GM19452 (cell line): ENCODE measurements around the gene NOPCHAP1.
"Not testable (repeated sequence)": the region's sequence is repeated elsewhere in the genome, so short reads cannot be mapped to it uniquely, and the experiment has no call there.

Experiments used
- ATAC-seq: cut with Tn5 transposase; IDR thresholded peaks from one replicate; pipeline ENCODE4 v1.9.1; 2021; ENCODE audit not compliant: unreplicated experiment

NOPCHAP1 gene, protein sequence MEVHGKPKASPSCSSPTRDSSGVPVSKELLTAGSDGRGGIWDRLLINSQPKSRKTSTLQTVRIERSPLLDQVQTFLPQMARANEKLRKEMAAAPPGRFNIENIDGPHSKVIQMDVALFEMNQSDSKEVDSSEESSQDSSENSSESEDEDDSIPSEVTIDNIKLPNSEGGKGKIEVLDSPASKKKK

DNA sequence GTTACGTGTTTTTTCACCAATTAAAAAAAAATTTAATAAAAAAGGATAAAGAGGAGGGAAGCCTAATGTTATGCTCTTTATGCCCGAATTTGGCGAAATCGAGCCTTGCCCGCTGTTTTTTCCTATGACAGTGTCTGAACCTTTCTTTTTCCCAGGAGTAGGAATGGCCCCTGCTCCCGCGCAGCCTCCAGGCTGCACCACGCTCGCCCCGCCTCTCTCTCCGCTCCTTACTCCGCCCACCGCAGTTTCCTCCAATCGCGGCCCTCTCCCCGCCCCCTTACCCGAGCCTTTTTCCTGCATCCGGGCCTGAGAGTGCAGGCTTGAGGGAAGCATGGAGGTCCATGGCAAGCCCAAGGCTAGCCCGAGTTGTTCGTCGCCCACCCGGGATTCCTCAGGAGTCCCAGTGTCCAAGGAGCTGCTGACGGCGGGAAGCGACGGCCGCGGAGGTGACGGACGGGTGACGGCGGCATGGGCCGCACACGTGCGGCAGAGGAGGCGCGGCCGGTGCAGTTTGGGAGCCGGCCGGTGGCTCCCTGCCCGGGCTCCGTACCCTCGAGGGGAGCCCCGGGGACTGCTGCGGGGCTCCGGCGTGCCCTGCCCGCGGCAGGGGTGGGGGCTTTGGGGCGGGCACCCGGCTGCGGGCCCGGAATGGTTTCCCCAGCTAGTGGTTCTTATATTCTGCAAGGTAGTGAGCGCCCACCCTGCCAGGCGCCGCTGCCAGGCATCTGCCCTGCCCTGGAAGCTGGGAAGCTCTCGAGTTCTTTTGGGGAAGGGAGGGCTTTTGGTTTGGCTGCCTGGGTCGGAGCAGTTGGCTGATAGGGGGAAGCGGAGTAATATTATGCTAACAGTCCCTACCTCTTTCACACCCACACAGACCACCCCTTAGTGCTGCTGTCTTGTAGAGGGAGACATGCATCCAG is at the start of gene NOPCHAP1:
TSS of gene NOPCHAP1 (plus strand) at position 295 of the 920 bp plus-strand sequence. CDS start at position 332, 37 bp downstream.
- ATAC-seq = peak; percentile 90

DNA sequence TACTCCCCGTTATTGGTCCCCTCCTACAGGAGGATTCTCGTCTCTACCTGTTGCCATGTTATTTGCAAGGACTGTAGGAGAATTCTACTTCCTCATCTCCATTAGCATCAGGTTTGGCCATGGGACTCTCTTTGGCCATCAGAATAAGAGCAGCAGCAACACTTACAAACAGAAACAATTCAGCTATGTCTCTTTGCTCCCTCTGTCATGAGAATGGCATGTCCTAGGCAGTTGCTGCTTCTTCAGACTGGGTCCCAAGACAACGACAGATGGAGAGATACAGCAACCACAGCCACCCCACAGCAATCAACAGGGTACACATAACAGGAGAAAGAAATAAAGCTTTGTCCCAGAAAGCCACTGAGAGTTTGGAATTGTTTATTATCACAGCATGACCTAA is 47.7 kb upstream of the NOPCHAP1 start:
- ATAC-seq = no peak

DNA sequence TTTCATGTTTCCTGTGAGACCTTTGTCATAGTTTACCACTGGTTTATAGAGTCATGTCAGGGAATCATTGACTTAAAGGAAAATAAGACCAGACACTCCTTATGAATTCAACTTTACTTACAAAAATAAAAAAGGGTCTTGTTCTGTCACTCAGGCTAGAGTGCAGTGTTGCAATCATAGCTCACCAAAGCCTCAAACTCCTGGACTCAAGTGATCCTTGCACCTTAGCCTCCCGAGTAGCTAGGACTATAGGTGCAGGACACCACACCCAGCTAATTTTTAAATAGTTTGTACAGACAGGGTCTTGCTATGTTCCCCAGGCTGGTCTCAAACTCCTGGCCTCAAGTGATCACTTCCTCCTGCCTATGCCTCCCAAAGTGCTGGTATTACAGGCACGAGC is 47.0 kb upstream of the NOPCHAP1 start:
- no peak for ATAC-seq

DNA sequence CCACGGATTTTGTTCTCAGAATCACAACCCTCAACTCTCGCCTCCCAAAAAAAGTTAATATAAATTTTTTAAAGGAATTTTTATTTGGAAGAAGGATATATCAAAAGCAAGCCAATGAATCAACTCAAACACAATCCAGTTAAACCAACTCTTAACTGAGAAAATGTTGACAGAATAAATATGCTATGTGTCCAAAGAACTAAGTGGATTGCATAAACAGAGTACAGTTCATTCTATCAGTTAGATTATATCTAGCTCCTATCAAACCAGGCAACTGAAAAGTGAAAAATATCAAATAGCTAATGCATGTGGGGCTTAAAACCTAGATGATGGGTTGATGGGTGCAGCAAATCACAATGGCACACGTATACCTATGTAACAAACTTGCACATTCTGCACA is 44.7 kb upstream of the NOPCHAP1 start:
- ATAC-seq = no peak

DNA sequence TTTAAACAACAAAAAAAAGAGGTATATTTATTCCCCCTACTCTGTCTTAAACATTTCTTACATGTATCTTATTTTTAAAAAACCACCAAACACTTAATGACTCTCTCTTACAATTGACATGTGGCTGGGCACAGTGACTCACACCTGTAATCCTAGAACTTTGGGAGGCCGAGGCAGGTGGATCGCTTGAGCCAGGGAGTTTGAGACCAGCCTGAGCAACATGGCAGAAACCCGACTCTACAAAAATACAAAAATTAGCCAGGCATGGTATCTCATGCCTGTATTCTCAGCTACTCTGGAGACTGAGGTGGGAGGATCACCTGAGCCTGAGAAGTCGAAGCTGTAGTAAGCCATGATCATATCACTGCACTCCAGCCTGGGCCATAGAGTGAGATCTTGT is 44.0 kb upstream of the NOPCHAP1 start:
- no peak for ATAC-seq

DNA sequence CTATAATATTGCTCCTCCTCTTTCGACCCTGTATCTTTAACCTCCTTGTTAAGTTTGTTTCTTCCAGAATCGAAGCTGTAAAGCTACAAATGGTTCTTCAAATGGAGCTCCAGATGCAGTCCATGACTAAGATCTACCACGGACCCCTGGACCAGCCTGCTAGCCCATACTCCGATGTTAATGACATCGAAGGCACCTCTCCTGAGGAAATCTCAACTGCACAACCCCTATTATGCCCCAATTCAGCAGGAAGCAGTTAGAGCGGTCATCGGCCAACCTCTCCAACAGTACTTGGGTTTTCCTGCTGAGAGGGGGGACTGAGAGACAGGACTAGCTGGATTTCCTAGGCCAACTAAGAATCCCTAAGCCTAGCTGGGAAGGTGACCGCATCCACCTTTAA is 42.7 kb upstream of the NOPCHAP1 start:
- not testable (repeated sequence) for ATAC-seq

DNA sequence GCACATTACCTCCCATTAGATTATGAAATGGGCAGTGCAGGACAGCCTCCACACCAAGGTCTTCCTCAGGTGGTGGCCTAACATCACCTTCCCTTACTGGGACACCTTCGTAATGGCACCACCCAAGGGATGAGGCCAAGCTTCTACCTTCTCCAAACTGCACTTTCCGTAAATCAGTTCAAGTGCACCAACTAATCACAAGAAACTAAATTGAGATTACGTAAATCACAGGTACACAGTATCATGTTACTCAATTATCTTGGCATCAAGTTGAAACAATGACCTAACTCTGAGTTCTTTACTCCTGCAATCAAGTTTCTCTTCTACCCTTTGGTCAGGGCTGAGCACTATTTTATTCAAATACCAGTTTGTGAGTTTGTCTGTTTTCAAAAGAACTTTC is 41.9 kb upstream of the NOPCHAP1 start:
- ATAC-seq = no peak

DNA sequence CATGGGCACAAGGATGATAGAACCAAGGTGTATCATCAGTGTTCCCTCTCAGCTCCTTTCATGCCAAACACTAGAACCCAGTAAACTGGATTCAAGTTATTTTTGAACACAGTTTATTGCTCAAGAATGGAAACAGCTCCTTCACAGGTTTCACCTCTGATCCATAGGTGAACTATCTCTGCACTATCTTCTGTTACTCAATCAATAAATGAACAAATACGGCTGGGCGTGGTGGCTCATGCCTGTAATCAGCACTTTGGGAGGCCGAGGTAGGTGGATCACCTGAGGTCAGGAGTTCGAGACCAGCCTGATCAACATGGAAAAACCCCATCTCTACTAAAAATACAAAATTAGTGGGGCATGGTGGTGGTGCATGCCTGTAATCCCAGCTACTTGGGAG is 37.4 kb upstream of the NOPCHAP1 start:
- ATAC-seq = not testable (repeated sequence)

DNA sequence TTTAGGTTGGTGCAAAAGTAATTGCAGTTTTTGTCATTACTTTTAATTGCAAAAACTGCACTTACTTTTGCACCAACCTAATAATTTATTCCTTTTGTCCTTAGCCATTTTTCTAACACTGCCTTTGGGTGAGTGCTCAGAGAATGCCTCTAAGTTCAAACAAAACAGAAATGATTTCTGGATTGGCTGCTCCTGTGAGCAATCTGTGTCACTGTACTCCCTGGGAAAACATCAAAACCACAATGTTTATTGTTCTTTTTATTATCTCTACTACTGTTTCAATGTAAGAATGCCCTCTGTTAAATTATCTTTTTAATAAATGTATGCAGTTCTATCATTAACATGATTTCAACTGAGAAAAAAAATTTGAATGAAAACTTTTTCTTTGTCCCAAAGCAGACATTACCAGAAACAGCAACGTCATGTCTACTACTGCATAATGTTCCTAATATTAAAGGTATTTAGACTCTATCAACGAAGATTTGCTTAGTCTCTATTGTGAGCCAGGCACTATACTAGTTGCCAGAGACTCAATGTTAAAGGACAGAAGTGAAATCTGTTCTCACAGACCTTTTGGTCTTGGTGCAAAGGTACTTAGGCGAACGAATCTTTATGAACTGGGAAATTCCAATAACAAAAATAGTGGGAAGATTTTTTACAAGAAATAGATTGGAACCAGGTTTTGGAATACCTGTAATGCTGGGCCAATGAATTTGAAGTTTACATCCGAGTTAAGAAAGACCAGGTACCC is 34.2 kb upstream of the NOPCHAP1 start:
- ATAC-seq = no peak

DNA sequence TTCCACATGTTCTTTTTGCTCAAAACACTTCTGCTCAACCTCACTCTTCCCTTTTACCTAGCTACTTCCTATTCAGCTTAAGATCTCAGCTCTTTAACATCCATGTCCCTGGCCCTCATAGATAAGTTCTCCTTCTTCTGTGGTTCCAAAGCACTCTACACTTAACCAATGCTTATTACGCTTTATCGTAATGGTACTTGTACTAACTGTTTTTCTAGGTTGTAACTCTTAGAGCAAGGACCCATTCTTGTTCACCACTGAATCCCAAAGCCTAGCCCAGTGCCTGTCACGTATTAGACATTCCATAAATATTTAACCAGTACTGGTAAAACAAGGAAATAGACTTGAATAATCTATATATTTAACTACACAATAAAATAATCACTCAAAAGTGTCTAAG is 33.3 kb upstream of the NOPCHAP1 start:
- no peak for ATAC-seq

DNA sequence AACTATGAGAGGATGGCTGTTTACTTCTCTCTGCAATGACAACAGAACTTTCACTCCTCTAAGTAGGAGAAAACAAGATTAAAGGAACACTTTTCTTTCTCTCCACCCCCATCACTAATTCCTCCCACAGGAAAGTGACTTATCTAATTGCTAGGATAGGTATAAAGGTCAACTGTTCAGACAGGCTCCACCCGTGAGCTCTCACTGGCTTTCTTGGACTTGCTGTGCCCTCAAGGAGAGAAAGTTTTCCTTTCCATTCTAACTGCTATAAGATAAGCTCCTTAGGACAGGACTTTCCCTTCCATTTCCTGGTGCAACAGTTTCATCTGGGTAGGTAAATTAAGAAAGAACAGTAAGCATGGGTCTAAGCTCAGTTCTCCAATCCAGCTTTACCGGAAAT is 32.8 kb upstream of the NOPCHAP1 start:
- ATAC-seq = no peak

DNA sequence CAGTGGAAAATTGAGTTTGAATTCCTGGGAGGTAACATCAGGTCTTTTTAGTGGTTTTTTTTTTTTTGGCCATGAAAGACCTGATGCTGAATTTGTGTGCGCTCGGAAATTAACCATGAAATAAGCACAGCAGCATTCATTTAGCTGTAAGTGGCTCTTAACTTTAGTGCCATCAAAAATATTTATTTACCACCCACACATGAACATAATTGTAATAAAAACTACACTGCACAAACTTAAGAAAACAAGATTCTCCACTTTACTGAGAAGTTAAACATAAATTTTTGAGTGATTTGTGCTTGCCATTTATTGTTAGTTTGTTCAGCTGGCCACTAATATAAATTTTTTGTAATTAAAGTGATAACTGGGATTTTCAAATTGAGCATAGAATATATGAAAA is 30.4 kb upstream of the NOPCHAP1 start:
- no peak for ATAC-seq

DNA sequence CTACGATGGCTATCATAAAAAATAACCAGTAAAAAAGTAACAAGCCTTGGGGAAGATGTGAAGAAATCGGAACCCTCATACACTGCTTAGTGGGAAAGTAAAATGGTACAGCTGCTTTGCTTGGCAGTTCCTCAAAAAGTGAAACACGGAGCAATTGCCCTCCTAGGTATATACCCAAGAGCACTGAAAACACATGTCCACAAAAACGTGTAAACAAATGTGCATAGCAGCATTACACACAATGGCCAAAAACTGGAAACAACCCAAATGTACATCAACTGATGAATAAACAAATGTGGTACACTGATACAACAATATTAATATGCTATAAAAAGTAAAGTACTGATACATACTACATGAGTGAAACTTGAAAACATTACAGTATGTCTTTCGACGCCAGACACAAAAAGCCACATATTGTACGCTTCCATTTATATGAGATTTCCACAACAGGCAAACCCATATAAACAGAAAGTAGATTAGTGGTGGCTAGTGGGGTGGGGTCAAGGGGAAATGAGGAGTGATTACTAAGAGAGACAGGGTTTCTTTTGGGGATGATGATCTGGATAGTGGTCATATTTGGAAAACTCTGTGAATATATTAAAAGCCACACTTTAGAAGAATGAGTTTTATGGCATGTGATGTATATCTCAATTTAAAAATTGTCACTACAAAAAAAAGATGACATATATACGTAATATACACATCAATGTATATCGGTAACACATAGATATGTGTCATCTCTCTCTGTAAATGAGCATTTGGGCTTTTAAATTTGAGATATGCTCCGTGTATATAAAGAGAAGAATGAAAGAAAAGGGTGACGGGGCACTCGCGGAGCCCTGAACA is 29.0 kb upstream of the NOPCHAP1 start:
- ATAC-seq = no peak

DNA sequence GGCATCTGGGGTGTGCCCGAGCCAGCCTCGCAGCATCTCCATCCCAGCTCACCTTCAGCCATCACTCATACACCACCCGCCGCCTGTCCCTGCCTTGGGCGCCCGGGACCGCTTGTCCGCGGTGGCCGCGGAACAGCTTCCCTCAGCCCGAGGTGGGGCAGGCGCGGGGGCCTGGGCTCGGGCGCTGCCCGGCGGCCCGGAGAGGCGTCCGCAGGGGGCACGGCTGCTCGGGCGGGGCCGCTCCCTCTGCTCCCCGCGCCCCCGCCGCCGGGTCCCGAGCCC is 28.5 kb upstream of the NOPCHAP1 start:
- ATAC-seq = no peak

DNA sequence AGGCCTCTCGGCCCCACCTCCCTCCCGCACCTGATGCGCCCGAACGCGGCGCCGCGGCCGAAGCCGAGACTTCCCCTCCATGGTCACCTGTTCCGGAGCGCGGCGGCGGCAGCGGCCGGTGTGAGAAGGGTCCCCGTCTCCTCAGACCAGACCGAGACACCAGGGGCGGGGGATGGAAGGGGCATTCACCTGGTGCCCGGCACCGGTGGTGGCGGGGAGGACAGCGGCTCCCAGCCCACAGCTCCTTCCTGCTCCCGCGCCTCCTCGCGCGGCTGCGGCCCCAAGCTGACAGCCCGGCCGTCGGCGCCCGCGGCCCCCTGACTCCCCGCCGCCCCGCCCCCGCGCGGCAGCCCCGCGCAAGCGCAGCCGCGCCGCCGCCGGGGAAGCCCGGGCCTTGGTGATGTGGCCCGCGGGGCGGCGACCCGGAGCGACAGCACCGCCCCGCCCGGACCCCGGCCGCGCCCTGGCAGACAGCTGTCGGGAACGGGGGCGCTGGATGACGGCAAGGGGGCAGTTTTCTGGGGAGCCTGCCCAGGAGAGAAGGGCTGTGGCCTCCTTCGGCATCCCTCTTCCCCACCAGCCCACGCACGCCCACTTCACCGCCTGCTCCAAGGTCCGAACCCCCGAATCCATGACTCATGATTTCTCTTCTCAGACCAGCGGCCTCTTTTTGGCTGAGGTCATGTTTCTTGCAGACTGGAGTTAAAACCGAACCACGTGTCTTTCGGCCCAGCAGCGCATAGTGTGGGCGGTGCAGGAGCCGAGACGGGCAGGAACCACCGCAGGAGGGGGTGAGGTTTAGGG is 27.9 kb upstream of the NOPCHAP1 start, which contains the start of gene SLC41A2:
TSS of gene SLC41A2 (minus strand) at position 290 of the 804 bp plus-strand sequence. CDS start 29,763 bp downstream, outside the sequence.
- peak; percentile 77 for ATAC-seq

DNA sequence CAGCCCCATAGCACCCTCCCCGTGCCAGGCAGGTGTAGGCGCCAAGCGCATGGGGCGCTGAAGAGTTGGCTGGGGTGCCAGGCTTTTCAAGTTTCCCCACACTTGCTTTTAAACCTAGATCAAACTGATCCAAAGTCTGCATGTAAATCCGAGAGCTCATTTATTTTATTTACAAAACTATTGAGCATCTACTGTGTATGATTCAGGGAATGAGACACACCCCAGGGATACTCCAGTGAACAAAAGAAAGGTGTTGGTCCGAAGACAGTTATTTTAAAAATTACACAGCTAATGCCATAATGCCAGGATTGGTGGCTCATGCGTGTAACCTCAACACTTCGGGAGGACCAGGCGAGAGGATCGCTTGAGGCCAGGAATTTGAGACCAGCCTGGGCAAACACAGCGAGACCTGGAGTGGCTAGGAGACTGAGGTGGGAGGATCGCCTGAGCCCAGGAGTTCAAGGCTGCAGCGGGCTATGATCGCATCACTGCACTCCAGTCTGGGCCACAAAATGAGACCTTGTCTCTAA is 27.2 kb upstream of the NOPCHAP1 start:
- ATAC-seq = no peak

DNA sequence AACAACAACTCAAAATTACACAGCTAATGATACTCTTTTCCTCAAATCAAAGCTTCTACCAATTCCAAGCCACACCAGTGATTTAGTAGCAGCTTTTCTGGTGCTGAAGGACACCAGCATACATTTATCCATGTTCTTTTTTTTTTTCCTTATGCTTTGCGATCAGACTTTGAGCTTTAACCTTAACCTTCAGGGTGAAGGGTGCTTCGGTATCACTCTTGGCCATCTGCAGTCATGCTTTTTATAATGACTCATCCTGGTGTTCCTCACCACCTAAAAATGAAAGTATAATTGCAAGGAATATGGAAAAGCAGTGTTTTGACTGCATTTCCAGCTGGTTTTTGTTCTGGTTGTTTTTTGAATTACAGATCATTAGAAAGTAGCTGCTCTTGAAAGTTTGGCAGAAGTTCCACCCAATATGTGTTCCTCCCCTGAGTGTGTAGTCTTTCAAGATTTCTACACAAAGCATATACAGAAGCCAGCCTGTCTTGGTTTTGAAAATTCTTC is 26.7 kb upstream of the NOPCHAP1 start:
- ATAC-seq = no peak

DNA sequence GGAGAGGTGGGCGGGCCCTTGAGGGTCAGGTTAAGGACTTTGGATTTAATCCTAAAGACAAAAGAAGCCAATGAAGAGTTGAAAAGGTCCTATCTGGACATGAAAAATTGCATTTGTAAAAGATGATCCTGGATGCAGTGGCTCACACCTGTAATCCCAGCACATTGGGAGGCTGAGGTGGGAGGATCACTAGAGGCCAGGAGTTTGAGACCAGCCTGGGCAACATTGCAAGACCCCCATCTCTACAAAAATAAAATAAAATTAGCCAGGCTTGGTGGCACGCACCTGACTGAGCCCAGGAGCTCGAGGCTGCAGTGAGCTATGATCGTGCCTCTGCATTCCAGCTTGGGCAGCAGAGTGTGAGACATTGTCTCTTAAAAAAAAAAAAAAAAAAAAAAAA is 25.7 kb upstream of the NOPCHAP1 start:
- ATAC-seq = no peak

DNA sequence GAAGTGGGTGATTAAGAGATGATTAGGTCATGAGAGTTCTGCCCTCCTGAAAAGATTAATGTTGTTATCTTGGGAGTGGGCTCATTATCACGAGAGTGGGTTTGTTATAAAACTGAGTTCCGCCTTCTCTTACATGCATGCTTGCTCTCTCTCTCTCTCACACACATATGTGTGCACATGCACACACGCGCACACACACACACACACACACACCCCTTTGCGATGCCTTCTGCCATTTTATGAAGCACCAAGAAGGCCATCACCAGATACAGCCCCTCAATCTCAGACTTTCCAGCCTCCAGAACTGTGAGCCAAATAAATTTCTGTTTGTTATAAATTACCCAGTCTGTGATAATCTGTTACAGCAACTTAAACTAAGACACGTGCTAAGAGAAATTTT is 22.4 kb upstream of the NOPCHAP1 start:
- ATAC-seq = no peak
